HepG2 (cell line): ENCODE data around the gene TRAF5. TPM values are rescaled to one million over a fixed set of nuclear protein-coding genes. Genes with fewer than 3 reads are reported as not detected.
A peak's percentile ranks its signal among the peaks of the same experiment; 100 is the strongest.
"Not testable (repeated sequence)": the region's sequence is repeated elsewhere in the genome, so short reads cannot be mapped to it uniquely, and the experiment has no call there.

ENCODE experiments used
- ATAC-seq: fragments of 200-7000 bp; cut with Tn5 transposase; 3 replicates; pipeline ENCODE4 v1.9.1; 2020; ENCODE audit warnings: mild to moderate bottlenecking, moderate library complexity
- BruUV-seq: library from RNA; stranded (reverse); fragments of 400-500 nt; replicated peaks from 2 replicates; lab custom pipeline; 2021; lab: Mats Ljungman, UMichigan
- CTCF ChIA-PET: fragments of 300-600 bp; formaldehyde crosslinking; extraction: SDS; loops from one replicate; lab custom pipeline; 2021; ENCODE audit warnings: low total read pairs, inconsistent platforms, low intra/inter-chr PET ratio; lab: Yijun Ruan, JAX
- POLR2A ChIA-PET: fragments of 350-600 bp; sonication (Branson Sonifier 250); formaldehyde crosslinking; loops from one replicate; lab custom pipeline; 2020; ENCODE audit warnings: antibody characterized with exemption, inconsistent platforms; lab: Yijun Ruan, JAX
- DNase-seq: peaks from one replicate; pipeline ENCODE4 v3.0.0-alpha.2; 2015; ENCODE audit warnings: low spot score
- FAIRE-seq: peaks from 3 replicates; lab custom pipeline; 2011; peaks lifted over from hg19 to GRCh38; lab: Jason Lieb, UNC
- H2AFZ ChIP-seq: one replicate; pipeline ENCODE4 v1.6.1; 2011; ENCODE audit warnings: low read length, inconsistent platforms
- H3K27ac ChIP-seq: fragments of 300-600 bp; 3 replicates; pipeline ENCODE4 v1.8.0; 2011; ENCODE audit warnings: mixed run types, mild to moderate bottlenecking, mixed read lengths, low read length, inconsistent platforms; ENCODE audit not compliant: insufficient read depth; ENCODE audit errors: extremely low read length
- H3K27me3 ChIP-seq, 2 experiments: fragments of 200-600 bp in 1 of 2; 2 replicates in 1 of 2; 3 replicates in 1 of 2; pipeline versions ENCODE4 v1.6.0 to v1.8.0; 2011; ENCODE audit warnings: low read length in 2 of 2, mild to moderate bottlenecking in 2 of 2, moderate library complexity in 2 of 2, inconsistent platforms in 1 of 2; ENCODE audit not compliant: insufficient read depth in 2 of 2, control insufficient read depth in 1 of 2
- H3K36me3 ChIP-seq, 2 experiments: fragments of 200-600 bp in 1 of 2; replicated peaks in 1 of 2; 2 replicates in 1 of 2; 3 replicates in 1 of 2; pipeline versions ENCODE4 v1.5.1 to v1.8.0; 2011; ENCODE audit warnings: low read length in 2 of 2, inconsistent platforms in 1 of 2; ENCODE audit not compliant: insufficient read depth in 2 of 2, control insufficient read depth in 1 of 2
- H3K4me1 ChIP-seq: 2 replicates; pipeline ENCODE4 v1.5.1; 2012; ENCODE audit warnings: low read length, inconsistent platforms; ENCODE audit not compliant: insufficient read depth
- H3K4me2 ChIP-seq: 2 replicates; pipeline ENCODE4 v1.6.0; 2011; ENCODE audit warnings: low read depth, low read length, inconsistent platforms
- H3K4me3 ChIP-seq, 3 experiments: fragments of 200-600 bp in 1 of 3; sonication (generic), shearing (Covaris generic) in 1 of 3; replicated peaks in 1 of 3; 2 replicates each; pipeline ENCODE4 v1.5.1; 2011 to 2016; ENCODE audit warnings: low read length in 3 of 3, inconsistent platforms in 2 of 3, low read depth in 2 of 3, mild to moderate bottlenecking in 2 of 3, control low read depth in 1 of 3, mixed read lengths in 1 of 3; ENCODE audit not compliant: insufficient read depth in 1 of 3
- H3K79me2 ChIP-seq: one replicate; pipeline ENCODE4 v1.6.1; 2011; ENCODE audit warnings: low read length, inconsistent platforms; ENCODE audit not compliant: insufficient read depth
- H3K9ac ChIP-seq: 2 replicates; pipeline ENCODE4 v1.6.0; 2011; ENCODE audit warnings: mild to moderate bottlenecking, low read depth, low read length, inconsistent platforms; ENCODE audit not compliant: insufficient read depth
- H3K9me3 ChIP-seq: 2 replicates; pipeline ENCODE4 v1.5.1; 2012; ENCODE audit warnings: mild to moderate bottlenecking, low read length
- H4K20me1 ChIP-seq: 2 replicates; pipeline ENCODE4 v1.6.0; 2011; ENCODE audit warnings: inconsistent platforms, mild to moderate bottlenecking, low read length, moderate library complexity; ENCODE audit not compliant: insufficient read depth
- DMAP1 ChIP-seq: IDR thresholded peaks from 2 replicates; pipeline ENCODE4 v1.6.1; 2016
- HINFP ChIP-seq: sonication (generic); formaldehyde crosslinking; IDR thresholded peaks from 2 replicates; pipeline ENCODE4 v1.4.0; 2020; ENCODE audit warnings: low read depth, mild to moderate bottlenecking, missing genetic modification reagents
- POLR2G ChIP-seq: fragments of 200-400 bp; formaldehyde crosslinking; IDR thresholded peaks from 2 replicates; pipeline ENCODE4 v1.6.1; 2018; ENCODE audit warnings: mild to moderate bottlenecking, low read depth, low read length, moderate library complexity
- RFXAP ChIP-seq: sonication (generic); formaldehyde crosslinking; IDR thresholded peaks from 2 replicates; pipeline ENCODE4 v1.4.0; 2020; ENCODE audit warnings: missing genetic modification reagents, borderline replicate concordance
- TFDP2 ChIP-seq: sonication (generic); formaldehyde crosslinking; IDR thresholded peaks from 2 replicates; pipeline ENCODE4 v1.4.0; 2020; ENCODE audit warnings: missing genetic modification reagents
- ZNF142 ChIP-seq: sonication (generic); formaldehyde crosslinking; IDR thresholded peaks from 2 replicates; pipeline ENCODE4 v1.4.0; 2020; ENCODE audit warnings: missing genetic modification reagents
- ZNF574 ChIP-seq: sonication (generic); formaldehyde crosslinking; IDR thresholded peaks from 2 replicates; pipeline ENCODE4 v1.4.0; 2020; ENCODE audit warnings: missing genetic modification reagents
- WGBS: methylation state at CpG from one replicate; pipeline ENCODE4 v1.1.6; 2017; ENCODE audit warnings: low lambda C conversion rate; 5-methylcytosine and 5-hydroxymethylcytosine counted together
- in situ Hi-C: cut with HindIII; loops from 2 replicates; pipeline ENCODE4 v1.10.0; 2017; ENCODE audit warnings: low pct_unique_long_range_greater_than_20kb; ENCODE audit not compliant: extremely low pct_ligation_motif_present
- intact Hi-C: fragments of 100-400 bp; cut with micrococcal nuclease; formaldehyde crosslinking; loops from one replicate; pipeline ENCODE4 v1.10.0; 2022; ENCODE audit not compliant: unreplicated experiment
- polyA plus RNA-seq, 8 experiments: library from polyadenylated mRNA; depleted of rRNA in 3 of 8; stranded (reverse) in 7 of 8; unstranded in 1 of 8; fragments of >200 nt; fragmentation: Illumina TruSeq in 4 of 8; extraction: Trizol in 4 of 8; gene quantifications; 2 replicates each; pipeline versions ENCODE4 v1.2.1 to v1.2.3, GENCODE V29; 2011 to 2016; ENCODE audit warnings: low read depth in 4 of 8, missing spikeins in 1 of 8, mixed read lengths in 1 of 8; ENCODE audit not compliant: insufficient read depth in 1 of 8
- total RNA-seq, 5 experiments: library from RNA; depleted of rRNA; stranded (reverse); fragments of >200 nt; fragmentation: Illumina TruSeq; extraction: Trizol; gene quantifications; 2 replicates each; pipeline ENCODE4 v1.2.3, GENCODE V29; 2016; ENCODE audit warnings: low read depth in 1 of 5

The TRAF5 gene
- total and polyA plus RNA-seq, 2 of the 13 experiments (the other 11 are each of a cell fraction or from before 2014, with no cell fraction given), result 0.27 to 1.6 TPM

- H3K9ac ChIP-seq, result peak overlapping the region; percentile 50; the same call in 1 of the 2 replicates
- H3K4me3 ChIP-seq, result peak overlapping the region; percentile 36 to 63 (median 52)
- BruUV-seq, in situ Hi-C loops, H4K20me1 ChIP-seq, H3K79me2 ChIP-seq, H3K36me3 ChIP-seq, H3K9me3 ChIP-seq, CTCF ChIA-PET, H3K27me3 ChIP-seq: not testable (repeated sequence)
- H3K4me2 ChIP-seq, result peak overlapping the region; percentile 69
- POLR2A ChIA-PET, result interaction anchor here (0.6 to 1.5 kb wide), 3 partner anchors 29 to 34 kb away, joined by 3 to 7 read pairs (median 3); no protein-coding TSS in a partner anchor
- WGBS, result 4% methylated on average over 3 of the region's 46 CpGs
- ATAC-seq (peak; percentile 95), DNase-seq (peak; percentile 21), FAIRE-seq (peak; percentile 84)
- peaks cover 19% of the 10 kb centered on the region for H3K4me1 ChIP-seq
- intact Hi-C loops, result loop anchor here (2.0 to 5.0 kb wide), 2 partner anchors 56 to 98 kb away; no protein-coding TSS in a partner anchor
- H3K27ac ChIP-seq, result peak overlapping the region; percentile 50
- peak overlapping the region; percentile 36 for H2AFZ ChIP-seq
- TF ChIP-seq ZNF142, result peak; percentile 71; the same call in 1 of the 2 replicates
- TF ChIP-seq DMAP1 (CRISPR knock-in tag), result 0 out of 2 replicates have a peak, but pooled peaks have one; percentile 53
- peak; percentile 42; the same call in 1 of the 2 replicates for TF ChIP-seq HINFP (CRISPR knock-in tag)
- 0 out of 2 replicates have a peak, but pooled peaks have one; percentile 18 for TF ChIP-seq POLR2G
- peak; percentile 55 for TF ChIP-seq TFDP2 (CRISPR knock-in tag)
- TF ChIP-seq RFXAP (CRISPR knock-in tag), result 0 out of 2 replicates have a peak, but pooled peaks have one; percentile 7
- 0 out of 2 replicates have a peak, but pooled peaks have one; percentile 27 for TF ChIP-seq ZNF574 (CRISPR knock-in tag)
Observed at GRCh38 chr1:211416628-211417323, 90.1 kb downstream of the TRAF5 start.
